RWPE1 (cell line): ENCODE results near the gene MYLK.
A peak's percentile ranks its signal among the peaks of the same experiment; 100 is the strongest.

ENCODE experiments used
- CTCF ChIA-PET: fragments of 350-600 bp; sonication (Branson Sonifier 250); formaldehyde crosslinking; extraction: SDS; loops from one replicate; lab custom pipeline; 2021; lab: Yijun Ruan, JAX
- POLR2A ChIA-PET: fragments of 400-600 bp; formaldehyde crosslinking; extraction: SDS; loops from one replicate; lab custom pipeline; 2020; ENCODE audit warnings: antibody characterized with exemption; ENCODE audit not compliant: low non-redundant PET; lab: Yijun Ruan, JAX
- DNase-seq: peaks from one replicate; pipeline ENCODE4 v3.0.0; 2012; ENCODE audit warnings: low spot score
- H3K27ac ChIP-seq: fragments of 450-650 bp; 2 replicates; pipeline ENCODE4 v1.5.1; 2017
- TF ChIP-seq, protein P1 (sequence below): fragments of 450-650 bp; conservative IDR thresholded peaks from 2 replicates; pipeline ENCODE4 v1.5.1; 2017; ENCODE audit warnings: low read depth, mild to moderate bottlenecking

Gene MYLK, protein sequence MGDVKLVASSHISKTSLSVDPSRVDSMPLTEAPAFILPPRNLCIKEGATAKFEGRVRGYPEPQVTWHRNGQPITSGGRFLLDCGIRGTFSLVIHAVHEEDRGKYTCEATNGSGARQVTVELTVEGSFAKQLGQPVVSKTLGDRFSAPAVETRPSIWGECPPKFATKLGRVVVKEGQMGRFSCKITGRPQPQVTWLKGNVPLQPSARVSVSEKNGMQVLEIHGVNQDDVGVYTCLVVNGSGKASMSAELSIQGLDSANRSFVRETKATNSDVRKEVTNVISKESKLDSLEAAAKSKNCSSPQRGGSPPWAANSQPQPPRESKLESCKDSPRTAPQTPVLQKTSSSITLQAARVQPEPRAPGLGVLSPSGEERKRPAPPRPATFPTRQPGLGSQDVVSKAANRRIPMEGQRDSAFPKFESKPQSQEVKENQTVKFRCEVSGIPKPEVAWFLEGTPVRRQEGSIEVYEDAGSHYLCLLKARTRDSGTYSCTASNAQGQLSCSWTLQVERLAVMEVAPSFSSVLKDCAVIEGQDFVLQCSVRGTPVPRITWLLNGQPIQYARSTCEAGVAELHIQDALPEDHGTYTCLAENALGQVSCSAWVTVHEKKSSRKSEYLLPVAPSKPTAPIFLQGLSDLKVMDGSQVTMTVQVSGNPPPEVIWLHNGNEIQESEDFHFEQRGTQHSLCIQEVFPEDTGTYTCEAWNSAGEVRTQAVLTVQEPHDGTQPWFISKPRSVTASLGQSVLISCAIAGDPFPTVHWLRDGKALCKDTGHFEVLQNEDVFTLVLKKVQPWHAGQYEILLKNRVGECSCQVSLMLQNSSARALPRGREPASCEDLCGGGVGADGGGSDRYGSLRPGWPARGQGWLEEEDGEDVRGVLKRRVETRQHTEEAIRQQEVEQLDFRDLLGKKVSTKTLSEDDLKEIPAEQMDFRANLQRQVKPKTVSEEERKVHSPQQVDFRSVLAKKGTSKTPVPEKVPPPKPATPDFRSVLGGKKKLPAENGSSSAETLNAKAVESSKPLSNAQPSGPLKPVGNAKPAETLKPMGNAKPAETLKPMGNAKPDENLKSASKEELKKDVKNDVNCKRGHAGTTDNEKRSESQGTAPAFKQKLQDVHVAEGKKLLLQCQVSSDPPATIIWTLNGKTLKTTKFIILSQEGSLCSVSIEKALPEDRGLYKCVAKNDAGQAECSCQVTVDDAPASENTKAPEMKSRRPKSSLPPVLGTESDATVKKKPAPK (N-terminal part only)

DNA sequence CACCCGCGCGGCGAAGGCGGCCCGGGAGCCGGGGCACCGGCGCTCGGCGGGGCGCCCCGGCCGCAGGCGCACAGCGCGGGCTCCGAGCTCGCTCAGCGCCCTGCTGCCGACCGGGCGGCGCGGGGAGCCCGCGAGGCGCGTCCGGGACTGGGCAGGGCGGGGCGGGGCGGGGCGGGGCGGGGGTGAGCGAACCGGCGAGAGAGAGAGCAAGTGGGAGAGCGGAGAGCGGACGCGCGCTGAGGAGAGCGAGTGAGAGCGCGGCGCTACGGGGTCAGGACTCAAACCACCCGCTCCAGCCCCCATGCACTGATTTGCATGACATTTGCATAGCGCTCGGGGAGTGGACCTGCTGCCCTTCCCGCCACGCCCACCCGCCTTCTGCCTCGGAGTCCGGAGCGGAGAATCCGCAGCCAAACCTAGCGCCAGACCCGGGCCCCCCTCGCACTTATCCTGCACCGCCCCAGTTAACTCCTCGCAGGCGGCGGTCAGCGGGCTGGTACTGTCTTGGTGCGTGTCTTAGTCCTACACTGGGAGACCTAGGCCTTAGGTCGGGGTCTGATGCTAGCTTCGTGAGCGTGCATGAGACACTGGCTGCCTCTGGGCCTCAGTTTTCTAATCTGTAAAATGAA, at the start of gene MYLK:
MYLK (minus strand) TSS at position 130 of the 629 bp plus-strand sequence. CDS start 90,491 bp downstream, outside the sequence.
- POLR2A ChIA-PET, result no interaction called here
- H3K27ac ChIP-seq, result no peak within 1 kb of the TSS
- TF ChIP-seq, protein P1, sequence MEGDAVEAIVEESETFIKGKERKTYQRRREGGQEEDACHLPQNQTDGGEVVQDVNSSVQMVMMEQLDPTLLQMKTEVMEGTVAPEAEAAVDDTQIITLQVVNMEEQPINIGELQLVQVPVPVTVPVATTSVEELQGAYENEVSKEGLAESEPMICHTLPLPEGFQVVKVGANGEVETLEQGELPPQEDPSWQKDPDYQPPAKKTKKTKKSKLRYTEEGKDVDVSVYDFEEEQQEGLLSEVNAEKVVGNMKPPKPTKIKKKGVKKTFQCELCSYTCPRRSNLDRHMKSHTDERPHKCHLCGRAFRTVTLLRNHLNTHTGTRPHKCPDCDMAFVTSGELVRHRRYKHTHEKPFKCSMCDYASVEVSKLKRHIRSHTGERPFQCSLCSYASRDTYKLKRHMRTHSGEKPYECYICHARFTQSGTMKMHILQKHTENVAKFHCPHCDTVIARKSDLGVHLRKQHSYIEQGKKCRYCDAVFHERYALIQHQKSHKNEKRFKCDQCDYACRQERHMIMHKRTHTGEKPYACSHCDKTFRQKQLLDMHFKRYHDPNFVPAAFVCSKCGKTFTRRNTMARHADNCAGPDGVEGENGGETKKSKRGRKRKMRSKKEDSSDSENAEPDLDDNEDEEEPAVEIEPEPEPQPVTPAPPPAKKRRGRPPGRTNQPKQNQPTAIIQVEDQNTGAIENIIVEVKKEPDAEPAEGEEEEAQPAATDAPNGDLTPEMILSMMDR, result no peak
- DNase-seq, result peak; percentile 67
- CTCF ChIA-PET, result interaction anchor here (0.5 to 0.7 kb wide), 2 partner anchors 40 to 349 kb away, joined by 3 to 4 read pairs; no protein-coding TSS in a partner anchor

DNA sequence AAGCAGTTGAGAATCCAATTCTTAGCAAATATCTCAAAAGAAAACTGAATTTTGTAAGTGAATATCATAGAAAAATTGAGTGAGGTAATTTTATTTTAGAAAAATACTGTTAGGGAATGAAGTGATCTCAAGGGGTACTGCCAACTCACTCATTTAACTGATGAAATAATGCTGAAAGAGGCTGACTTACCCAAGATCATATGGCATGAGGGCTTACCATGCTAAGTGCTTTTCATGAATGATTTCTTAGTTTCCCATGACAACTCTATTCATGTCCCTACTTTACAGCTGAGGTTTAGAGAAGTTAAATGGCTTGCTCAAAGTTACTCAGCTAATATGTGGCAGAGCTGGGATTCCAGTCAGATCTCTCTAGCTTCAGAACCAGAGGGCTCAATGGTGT, 46.3 kb upstream of the MYLK start:
- ChIA-PET CTCF (no interaction called here), POLR2A (no interaction called here)
- no peak for DNase-seq
- TF ChIP-seq, protein P1, result no peak
- H3K27ac ChIP-seq, result no peak overlapping the region

DNA sequence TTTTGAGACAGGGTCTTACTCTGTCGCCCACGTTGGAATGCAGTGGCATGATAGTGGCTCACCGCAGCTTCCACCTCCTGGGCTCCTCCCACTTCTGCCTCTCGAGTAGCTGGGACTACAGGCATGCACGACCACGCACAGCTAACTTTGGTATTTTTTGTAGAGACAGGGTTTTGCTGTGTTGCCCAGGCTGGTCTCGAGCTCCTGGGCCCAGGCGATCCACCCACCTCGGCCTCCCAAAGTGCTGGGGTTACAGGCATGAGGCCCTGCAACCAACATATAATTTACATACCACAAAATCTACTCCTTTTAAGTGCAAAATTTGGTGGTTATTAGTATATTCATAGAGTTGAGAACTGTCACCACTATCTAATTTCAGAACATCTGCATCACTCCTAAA, 45.2 kb upstream of the MYLK start:
- TF ChIP-seq, protein P1, result no peak
- POLR2A ChIA-PET, result no interaction called here
- no peak overlapping the region for H3K27ac ChIP-seq
- DNase-seq, result no peak
- CTCF ChIA-PET, result interaction anchor here (0.6 to 0.7 kb wide), 2 partner anchors 11 to 34 kb away, joined by 3 to 5 read pairs; no protein-coding TSS in a partner anchor

DNA sequence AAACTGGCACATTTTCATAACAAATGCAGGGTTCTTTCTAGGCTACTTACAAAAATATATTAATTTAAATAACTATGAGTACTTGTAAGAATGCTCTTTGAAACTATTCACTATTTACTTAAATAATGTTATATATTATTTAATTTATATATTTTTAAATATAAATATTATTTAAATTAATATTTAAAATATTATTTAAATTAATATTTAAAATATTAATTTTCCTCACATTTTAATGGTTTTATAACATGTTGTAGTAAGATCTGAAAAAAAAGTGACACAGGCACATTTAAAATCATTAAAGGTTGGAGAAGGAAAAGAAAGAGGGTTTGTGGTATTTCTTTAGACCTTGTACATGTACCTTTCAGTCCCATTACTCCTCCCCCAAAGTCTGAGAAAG, 42.3 kb upstream of the MYLK start:
- DNase-seq, result no peak
- POLR2A ChIA-PET, result no interaction called here
- H3K27ac ChIP-seq, result no peak overlapping the region
- CTCF ChIA-PET, result no interaction called here
- TF ChIP-seq, protein P1, result no peak

DNA sequence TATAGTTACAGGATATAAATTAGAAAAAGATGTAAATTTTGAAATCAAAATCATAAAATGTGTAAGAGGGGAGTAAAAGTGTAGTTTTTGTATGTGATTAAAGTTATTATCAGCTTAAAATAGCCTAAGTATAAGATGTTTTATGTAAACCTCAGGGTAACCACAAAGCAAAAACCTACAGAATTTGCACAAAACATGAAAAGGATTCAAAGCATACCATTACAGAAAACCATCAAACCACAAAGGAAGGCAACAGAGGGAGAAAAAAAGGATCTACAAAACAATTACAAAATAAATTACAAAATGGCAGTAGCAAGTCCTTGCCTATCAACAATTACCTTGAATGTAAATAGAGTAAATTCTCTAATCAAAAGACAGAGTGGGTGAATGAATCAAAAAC, 36.7 kb upstream of the MYLK start:
- DNase-seq, result no peak
- TF ChIP-seq, protein P1, result no peak
- CTCF ChIA-PET, result no interaction called here
- POLR2A ChIA-PET, result no interaction called here
- no peak overlapping the region for H3K27ac ChIP-seq
